NCI-H82 treated with DMSO at 0.1 percent for 48 hours (cell line): ENCODE results near the gene LRAT.
"Not testable (repeated sequence)": the region's sequence is repeated elsewhere in the genome, so short reads cannot be mapped to it uniquely, and the experiment has no call there.

Experiments used
- DNase-seq: peaks from one replicate; lab custom pipeline; 2025; ENCODE audit not compliant: unreplicated experiment; lab: John Stamatoyannopoulos, UW

The LRAT gene

DNA sequence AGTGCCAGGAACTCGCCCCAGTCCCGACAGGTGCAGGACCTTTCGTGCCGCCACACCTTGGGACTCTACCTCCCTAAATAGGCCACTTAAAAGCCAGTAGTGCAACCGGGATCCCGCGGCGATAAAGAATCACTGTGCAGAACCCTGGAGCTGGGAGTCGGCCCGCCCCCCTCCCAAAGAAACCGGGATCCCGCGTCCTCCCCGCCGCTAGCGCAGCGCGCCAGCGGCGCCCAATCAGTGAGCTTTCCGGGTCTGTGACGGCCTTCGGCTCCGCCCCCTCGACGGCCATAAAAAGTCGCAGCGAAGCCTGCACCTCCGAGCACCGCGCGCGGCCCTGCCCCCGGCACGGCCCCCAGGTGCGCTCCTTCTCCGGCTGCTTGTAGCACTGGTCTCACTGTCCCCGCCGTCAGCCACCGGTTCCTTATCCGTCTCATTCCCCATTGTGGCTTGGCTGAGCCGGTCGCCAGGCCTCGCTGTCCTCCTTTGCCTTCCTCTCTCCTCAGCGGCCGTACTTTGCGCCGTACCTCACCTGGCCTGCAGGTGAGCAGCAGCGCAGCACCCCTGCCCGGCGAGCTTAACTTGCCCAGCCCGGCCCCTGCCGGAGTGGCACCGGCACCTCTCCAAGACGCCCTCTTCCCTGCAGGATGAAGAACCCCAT is at the start of gene LRAT:
TSS of gene LRAT (plus strand) at position 318 of the 658 bp plus-strand sequence. CDS start at position 645, 327 bp downstream.
- no peak for DNase-seq

DNA sequence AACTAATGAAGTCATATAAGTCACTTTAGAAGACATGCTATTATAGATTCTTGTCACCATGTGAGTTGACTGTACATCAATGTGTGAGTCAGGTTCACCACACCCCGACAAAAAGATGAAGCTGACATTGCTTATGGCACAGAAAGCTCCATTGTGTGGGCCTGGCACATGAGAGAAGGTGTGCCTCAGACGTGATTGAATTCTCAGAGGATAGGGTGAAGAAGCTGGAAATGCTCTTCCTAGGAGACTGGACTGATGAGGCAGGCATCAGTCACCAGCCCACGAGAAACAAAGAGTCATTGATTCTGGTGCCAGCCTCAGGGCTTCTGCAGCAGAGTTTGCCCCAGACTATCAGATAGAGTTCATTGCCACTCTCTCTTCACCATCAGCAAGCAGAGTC is 35.9 kb upstream of the LRAT start:
- no peak for DNase-seq

DNA sequence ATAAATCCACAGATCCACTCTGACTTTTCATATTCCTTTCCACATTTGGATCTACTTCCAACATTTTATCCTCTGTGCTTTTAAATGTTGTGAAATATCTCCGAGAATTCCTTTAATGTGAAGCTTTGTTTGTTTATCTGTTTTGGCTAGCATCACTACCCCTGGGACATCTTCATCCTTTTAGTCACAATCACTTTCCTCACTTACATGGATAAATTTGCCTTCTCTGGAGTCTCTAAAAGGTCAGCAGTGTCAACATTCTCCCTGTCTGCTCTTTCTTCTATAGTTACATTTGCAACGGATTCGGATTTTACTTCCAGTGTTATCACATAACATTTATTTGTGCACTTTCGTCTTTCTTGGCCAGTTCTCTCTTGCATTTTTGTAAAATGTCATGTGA is 34.2 kb upstream of the LRAT start:
- no peak for DNase-seq

DNA sequence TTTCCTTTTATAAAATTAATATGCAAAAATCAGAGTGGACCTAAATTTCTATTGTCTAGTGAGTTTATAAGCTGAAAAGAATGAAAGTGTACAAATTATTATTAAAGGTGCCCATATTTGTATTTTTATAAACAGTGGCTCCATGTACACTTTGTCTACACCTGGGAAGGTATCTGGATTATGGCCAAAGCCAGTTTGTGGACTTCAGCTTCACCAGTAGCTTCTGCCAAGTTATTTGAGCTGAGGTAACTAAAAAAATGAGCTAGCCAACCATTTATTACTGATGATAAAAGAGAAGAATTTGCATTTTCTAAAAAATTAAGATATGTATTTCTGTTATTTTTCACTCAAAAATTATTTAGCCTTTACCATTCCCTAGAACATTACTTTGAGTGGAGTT is 32.3 kb upstream of the LRAT start:
- DNase-seq = no peak

DNA sequence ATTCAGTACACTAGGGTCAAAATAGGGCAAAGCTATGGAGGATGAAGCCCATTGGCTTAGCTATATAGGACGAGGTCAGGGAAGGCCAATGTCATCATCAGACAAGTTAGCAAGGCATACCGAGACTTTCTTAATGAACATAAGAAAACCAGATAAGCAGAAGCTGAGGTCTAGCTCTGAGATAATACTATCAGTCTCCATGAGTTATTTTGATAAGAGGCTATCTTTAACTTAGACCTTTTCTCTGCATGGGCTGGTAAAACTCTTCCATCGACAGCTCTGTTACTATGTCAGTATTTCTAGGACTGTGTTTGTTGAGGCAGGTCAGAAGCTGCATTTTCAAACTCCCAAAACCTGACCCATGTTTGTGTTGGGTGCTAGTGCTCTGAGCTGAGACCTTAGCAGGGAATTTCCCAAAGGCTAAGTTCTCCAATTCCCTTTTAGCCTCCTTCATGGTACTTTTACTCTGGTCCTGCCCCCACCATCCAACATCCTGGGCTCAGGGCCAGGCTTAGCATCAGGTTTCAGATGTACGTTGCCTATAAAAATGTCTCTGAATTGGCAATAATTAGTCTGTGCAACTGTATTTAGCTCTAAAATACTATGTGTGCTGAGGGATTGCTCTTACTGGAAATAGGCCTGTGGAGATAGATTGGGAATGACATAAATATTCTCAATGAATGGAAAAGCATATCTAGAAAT is 29.3 kb upstream of the LRAT start:
- no peak for DNase-seq

DNA sequence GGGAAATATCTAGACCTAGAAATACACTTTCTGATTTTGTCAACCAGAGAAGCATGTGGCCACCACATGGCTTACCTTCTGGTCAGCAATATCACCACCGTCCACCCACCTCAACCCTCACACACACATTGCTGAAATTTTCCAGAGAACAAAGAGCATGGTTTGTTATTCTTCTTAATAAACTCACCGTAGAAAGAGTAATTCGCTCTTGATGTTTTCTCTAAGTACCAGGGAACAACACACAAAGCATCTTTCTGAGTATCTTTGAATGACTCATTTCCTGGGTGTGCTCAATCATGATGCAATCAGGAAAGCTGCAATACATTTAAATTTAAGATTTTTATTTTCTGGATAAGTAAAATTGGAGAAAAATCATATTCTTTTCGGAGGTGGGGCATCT is 24.7 kb upstream of the LRAT start:
- no peak for DNase-seq

DNA sequence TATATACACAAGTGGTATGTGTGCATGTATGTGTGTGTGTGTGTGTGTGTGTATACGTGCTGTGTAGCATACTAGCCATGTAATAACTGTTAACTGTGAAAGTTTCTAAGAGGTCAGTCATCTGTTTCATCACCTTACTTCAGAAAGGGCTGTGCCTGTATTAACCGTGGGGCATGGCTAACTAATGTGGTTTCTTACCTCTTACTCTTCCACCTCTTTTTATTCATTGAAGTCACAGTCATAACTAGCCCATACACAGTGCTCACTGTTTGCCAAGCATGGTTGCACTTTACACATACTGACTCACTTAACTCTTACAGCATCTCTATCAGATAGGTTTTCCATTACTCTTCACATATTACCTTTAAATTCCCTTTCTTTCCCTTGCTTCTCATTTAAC is 23.7 kb upstream of the LRAT start:
- DNase-seq = no peak

DNA sequence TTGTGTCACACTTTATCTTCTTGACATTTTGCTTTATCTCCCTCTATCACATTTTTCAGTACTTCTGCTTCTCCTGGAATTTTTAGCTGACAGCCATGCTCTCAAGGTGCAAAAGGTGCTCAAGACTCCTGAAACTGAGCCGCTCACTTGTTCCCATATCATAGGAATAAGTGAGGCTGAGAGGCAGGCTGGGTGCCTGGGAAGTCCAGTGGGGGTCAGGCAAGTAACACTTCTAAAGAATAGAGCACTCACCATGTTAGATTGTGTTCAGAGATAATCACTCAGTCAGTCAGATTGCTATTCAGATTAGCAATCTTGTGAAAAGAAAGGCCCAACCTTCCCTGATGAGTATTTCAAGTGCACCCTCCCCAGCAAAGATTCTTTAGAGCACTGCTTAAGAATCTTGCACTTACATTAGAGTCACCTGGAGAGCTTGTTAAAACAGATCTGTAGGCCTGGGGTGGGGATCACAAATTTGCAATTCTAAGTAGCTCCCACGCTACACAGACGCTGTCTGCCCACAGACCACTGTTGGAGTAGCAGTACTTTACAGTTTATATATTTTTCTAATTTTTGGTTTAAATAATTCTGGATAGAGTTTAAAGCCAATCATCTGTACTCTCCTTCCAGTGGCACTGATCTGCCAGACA is 23.1 kb upstream of the LRAT start:
- no peak for DNase-seq

DNA sequence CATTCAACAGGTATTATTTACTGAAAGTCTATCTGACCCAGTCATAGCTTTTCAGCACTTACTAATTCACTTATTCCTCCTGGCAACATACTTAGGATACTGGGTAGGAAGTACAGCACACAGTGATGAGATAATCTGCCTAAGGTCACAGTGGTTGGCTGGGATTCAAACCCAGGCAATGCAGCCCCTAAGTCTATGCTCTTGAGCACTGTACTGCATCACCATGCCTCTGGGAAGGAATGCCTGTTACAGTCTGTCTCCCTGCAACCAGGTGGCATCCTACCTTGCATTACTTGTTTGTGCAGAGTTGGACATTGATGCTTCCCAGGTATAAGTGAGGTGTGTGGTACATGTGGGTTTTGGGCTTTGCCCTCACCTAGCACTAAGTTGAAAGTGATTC is 21.5 kb upstream of the LRAT start:
- no peak for DNase-seq

DNA sequence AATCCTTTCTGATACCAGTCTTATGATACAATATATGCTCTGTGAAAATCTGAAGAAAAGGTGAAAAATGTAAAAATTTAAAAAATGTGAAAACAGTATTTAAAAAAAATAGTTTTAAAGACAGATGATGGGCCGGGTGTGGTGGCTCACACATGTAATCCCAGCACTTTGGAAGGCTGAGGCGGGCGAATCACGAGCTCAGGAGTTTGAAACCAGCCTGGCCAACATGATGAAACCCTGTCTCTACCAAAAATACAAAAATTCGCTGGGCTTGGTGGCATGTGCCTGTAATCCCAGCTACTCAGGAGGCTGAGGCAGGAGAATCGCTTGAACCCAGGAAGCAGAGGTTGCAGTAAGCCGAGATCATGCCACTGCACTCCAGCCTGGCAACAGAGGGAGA is 20.2 kb upstream of the LRAT start:
- DNase-seq = not testable (repeated sequence)

DNA sequence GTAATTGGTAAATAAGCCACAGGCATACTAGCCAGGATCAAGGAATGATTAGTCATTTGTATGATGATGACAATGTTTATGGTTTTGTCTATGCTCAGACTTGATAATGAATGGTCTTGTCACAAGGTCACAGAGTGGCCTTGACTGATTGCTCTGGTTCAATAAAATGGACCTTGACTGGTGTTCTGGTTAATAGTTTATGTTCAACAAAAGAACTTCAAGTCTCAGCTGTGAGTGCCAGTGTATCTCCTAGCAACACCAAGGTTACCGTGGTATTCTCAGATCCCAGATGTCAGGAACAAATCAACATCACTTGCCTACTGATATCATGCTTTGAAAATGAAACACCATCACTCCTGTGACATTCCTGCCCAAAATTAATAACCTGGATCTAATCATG is 16.3 kb upstream of the LRAT start:
- DNase-seq = no peak

DNA sequence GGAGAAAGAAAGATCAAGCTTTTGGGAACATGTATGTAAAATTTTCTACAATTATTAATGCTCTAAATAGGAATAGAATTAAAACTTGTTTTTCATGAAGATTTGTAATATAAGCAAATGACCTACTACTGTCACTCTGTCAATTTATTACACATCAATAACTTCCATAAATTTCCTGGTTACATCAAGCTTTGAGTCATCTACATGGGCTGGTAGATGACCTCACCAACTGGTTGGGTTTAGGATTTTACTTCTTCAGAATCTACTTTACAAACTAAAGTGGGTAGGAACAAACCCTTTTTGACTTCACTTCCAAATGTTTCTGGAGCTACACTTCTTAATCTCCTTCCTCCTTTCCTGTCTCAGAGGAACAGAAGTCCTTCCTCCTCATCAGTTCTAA is 12.0 kb upstream of the LRAT start:
- no peak for DNase-seq

DNA sequence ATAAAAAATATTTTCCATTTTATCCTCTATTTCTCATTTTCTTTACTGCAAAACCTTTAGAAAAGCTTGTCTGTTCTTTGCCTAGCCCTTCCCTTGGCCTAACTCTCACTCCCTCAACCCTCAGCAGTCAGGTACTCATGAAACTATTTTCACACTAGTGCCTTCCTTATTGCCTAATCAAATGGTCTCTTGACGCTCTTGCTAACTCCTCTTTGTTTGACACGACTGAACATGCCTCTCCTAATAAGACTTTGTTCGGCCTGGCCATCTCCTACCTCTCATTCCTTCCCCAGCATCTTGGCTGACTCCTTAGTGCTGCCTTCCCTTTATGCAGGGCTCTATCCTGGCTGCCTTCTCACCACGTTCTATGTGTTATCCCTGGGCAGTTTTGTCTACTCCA is 11.1 kb upstream of the LRAT start:
- DNase-seq = no peak

DNA sequence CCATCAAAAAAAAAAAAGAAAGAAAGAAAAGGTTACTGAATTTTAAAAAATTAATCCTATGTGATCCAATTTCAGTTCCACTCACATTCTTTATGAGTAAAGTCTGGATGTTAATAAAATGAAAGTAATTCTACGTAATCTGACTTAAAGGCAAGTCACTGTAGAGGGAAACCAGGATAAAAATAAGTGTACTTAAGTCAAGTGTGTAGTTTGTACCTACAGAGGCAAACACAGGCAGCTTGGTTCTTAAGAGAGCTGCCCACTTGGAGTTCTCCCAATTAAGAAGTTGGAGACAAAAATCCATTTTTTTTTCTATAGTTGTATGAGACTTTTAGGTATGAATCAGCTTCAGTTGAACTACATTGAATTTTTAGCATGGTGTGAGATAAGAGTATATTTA is 7.0 kb upstream of the LRAT start:
- DNase-seq = no peak

DNA sequence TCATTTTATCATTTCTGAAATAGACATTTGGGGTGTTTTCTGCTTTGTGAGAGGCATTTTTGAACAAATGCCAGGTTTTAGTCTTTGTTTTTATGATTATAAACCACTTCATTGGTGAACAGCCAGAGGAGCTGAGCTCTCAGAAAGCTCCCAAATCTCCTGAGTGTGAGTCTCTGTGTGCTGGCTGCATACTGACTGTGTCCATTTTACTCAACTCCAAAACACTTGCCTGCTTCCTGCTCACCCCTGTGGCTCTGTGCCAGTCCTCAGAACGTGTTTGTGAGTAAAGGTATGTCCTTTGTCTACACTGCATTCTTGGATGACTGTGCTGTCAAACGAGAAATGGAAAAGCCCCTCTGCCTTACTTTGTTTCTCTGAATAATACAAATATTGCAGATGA is 5.4 kb upstream of the LRAT start:
- DNase-seq = no peak

DNA sequence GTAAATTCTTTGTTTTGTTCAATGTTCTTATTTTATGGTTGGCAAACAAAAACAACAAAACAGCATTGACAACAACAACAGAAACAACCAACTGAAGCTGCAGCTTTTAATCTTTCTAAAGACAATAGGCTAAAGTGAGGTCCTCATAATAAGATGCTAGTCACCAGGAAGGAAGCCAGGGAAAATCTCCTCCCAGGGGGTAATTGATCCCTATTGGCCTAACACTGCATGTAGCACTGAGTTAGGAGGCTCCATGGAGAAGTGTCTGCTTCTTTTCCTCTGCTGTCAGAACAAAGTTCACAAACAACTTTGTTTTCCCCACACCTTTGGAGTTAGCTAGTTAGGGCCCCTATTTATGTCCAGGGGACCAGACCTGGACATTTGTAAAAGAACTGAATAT is 4.7 kb upstream of the LRAT start:
- no peak for DNase-seq

DNA sequence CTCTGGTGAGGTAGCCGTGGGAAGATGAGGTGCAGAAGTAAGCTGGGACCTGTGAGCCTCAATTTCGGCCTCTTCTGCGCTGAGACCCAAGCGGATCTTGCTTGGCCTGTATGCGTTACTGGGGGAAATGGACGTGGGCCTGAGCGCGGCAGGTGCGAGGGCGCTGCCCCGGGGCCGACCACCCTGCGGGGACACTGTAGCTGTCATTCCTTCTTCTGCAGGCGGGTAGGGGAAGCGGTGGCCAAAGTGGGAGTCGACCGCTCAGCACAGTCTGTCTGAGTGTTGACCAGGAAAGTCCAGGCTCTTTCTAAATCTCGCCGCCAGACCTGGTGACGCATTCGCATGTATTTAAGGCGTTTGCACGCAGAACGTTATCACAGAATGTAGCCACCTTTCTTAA is 3.3 kb upstream of the LRAT start:
- no peak for DNase-seq

DNA sequence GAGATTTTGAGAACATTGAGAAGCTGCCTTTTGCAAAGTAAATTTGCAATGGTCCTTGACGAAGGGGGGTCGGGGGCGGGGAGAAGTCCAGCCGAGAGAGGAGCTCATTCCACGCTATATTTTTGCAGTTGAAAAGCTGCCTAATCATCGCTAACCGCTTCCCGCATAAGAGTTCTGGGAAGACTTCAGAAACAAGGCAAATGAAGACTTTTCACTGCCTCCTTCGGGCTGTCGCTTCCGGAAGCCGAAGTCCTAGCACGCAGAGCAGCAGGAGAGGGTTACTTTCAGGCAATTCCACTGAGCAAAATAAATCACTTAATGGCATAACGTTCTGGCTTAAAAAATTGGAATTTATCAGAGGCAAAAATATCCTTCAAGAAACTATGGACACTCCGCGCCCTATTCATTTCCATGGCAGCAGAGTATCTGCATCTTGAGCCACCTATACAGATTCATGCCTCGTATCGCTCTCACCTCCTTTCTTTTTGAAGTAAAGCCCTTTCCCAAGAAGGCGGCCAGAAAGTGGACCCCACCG is 2.6 kb upstream of the LRAT start:
- DNase-seq = no peak

DNA sequence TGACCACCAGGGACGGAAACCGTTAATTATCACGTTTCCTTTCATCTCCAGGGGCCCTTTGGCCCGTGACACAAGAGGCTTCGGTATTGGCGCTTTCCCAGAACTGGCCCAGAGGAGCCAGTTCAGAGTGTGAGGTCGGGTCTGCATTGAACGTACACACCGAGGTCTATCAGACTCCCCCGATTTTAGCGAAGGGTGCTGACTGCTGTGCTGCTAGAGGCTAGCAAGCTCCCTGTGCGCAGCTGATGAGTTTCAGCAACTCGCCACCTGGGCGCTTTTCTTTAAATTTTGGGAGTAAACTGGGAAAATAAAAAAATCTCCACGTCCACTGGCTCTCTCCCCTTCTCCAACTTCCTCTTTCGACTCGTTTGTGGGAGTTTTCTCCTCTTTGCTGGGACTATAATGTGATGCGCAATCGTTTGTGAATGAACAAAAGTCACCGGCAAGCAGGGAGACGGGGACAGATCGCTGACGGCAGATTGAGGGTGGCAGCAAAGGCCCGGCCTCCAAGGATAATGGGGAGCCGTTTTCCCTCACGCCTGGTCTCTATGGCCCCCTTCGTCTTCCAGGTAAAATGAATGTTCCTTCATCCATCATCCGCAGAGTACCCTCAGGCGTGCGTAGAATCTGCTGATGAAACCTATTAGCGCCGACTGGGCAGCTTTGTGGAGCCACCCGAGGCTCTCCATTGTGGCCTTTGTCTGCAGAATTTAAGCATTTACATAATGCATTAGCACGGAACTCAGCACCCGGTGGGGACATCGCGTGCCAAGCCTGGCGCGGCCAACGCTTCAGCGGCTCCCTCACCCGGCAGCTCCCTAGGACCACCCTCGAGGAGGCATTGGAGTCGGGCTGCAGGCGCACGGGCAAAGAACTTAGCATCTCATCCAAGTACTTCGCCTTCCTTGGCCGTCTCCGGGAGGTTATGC is 1.6 kb upstream of the LRAT start:
- no peak for DNase-seq

DNA sequence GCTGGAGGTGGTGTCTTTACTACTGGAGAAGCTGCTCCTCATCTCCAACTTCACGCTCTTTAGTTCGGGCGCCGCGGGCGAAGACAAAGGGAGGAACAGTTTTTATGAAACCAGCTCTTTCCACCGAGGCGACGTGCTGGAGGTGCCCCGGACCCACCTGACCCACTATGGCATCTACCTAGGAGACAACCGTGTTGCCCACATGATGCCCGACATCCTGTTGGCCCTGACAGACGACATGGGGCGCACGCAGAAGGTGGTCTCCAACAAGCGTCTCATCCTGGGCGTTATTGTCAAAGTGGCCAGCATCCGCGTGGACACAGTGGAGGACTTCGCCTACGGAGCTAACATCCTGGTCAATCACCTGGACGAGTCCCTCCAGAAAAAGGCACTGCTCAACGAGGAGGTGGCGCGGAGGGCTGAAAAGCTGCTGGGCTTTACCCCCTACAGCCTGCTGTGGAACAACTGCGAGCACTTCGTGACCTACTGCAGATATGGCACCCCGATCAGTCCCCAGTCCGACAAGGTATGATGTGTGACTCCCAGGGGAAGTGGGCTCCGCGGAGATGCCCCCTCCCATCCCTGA is 634 bp downstream of the LRAT start:
- DNase-seq = no peak

DNA sequence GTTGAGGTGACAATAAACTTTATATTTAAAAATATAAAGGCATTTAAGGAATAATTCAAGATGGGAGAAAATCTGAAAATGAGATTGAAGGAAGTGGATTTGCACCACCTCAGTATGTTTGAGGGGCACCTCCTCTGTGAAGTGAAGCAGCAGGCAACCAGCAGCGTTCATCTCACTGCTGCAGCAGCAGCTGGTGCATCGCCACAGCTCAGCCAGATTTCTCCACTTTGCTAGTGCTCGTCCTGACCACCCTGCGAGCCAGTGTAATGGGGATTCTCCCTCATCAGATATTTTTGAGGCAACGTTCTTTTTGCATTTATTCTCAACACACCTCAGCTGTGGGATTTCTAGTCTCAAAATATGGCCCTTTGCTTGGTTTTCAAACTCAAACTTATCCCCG is 13.9 kb downstream of the LRAT start:
- no peak for DNase-seq
